Endometrium (tissue), 2 donors: ENCODE data around the gene GPC5.

ENCODE experiments used
- FAIRE-seq: peaks from 2 replicates; lab custom pipeline; 2012; peaks lifted over from hg19 to GRCh38; lab: Jason Lieb, UNC
- donor health status: control.
- donor health status: control.

The GPC5 gene

DNA sequence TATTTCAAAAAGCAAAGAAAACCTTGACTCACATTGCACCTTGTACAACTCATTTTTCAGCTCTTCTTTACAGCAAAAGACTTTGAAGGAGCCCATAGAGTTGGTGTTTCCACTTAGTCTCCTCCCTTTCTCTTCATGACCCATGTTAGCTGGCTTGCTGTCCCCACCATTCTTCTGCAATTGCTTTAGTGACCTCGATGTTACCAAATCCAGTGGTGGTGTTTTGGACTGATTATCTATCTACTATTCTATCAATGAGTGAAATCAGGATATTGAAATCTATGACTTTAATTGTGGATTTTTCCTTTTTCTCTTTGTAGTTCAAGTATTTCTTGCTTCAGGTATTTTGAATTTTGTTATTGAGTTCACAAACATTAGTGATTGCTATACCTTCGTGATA lies 197.3 kb downstream of the GPC5 start:
- no peak for FAIRE-seq

DNA sequence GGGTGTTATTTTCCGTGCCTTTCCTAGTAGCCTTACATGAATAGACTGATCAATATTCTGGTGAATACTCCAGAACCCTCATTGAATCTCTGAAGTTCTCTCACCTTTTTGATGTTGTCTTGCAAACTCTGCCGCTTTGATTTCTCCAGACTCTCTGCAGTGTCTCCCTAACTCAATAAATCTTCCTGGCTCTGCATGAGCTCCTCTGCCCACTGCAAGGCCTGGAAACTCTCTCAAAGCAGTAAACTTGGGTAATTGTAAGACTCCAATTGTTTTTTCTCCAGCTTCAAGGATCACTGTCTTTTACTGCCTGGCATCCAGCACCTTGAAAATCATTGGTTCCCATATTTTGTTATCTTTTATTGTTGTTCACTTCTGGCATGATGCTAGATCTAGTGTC lies 198.4 kb downstream of the GPC5 start:
- FAIRE-seq = no peak

DNA sequence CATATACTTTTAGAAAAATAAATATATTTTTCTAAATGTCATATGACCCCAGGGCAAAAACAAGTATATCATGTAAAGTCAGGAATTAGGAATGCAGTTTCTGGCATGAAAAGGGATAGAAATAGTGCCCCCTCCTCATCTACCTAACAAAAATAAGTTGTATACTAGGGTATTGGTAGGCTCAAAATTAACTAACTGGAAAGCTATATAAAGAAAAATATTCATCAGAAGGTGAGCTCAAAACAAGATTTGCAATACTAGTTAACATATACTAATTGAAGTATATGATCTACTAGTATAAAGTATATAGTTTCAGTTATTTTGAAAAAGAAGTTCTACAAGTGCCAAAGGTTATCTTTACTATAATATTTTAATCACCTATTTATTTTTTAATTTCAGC lies 200.2 kb downstream of the GPC5 start:
- no peak for FAIRE-seq

DNA sequence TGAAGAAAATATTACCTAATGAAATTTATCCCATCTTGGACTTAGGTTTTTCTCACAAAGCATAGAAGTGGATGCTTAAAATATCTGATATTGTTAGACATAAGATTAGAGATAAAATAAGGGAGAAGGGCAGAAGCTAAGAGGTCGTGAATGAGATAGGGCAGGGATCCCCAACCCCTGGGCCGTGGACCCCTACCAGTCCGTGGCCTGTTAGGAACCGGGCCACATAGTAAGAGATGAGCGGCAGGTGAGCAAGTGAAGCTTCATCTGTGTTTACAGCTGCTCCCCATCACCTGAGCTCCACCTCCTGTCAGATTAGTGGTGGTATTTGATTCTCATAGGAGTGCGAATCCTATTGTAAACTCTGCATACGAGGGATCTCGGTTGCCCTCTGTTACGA lies 202.9 kb downstream of the GPC5 start:
- no peak for FAIRE-seq

DNA sequence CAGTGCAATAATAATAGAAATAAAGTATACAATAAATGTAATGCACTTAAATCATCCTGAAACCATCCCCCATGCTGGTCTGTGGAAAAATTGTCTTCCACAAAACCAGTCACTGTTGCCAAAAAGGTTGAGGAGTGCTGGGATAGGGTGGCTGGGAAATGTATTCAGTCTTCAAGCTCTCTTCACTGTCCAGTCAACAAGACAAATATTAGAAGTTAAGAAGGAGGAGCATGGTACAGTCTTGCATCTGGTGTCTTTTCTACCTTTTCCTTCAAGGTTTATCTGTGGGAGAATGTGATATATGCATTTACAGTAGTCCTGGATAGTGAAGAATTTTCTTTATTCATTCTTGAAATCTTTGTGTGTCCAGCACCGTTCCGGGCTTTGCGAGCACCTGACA lies 203.4 kb downstream of the GPC5 start:
- no peak for FAIRE-seq

DNA sequence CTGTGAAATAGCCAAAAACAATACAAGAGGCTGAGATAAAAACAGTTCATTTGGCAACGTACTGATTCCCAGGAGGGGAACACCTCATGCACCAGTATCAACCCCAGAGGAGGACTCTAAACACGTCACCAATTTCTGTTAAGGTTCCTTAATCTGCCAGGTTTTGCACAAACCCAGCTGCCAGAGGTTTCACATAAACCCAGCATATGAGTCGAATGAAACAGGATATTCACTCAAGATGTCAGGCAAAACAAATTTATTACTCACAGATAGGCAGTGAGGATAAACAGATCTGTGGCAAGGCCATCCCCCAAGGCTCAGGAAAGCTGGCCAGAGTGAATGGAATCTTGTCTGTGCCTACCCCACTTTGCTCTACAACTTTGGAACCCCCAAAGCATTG lies 210.9 kb downstream of the GPC5 start:
- FAIRE-seq = no peak

DNA sequence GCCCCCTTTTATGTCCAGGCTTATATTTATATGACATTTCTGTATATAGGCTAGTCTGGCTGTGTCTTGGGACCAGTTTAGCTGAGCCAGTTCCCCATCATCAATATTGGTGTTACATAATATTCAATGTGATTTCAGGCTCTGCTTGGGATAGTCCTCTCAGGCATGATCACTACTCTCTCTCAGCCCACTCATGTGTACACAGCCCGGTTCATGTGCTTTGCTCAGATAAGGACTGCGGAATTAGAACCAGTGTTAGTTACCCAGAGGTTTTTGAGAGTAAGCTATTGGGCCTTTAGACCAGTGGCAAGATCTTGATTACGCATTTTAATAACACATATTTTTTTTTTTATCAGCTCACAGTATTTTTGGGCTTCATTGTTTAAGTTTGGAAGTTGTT lies 219.9 kb downstream of the GPC5 start:
- FAIRE-seq = no peak

DNA sequence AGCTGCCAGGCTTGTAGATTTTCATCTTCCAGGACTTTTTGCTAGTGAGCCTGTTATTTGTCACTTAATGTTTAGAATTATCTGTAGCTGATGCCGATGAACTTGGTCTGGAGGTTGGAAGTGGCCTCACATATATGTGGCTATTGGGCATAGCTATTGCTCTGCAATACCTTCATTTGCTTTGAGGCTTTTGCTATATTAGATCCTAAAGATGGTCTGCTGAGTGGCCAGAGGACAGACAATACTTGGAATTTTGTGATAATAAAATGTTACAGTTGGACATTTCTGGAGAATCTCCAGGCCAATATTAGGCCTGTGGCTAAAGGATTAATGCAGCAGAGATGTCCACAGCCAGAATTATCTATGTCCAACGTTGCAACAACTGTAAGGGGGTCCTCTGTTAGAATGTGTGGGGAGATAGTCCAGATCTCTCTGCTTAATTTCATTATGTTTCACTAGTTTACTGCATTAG lies 222.3 kb downstream of the GPC5 start:
- FAIRE-seq = no peak

DNA sequence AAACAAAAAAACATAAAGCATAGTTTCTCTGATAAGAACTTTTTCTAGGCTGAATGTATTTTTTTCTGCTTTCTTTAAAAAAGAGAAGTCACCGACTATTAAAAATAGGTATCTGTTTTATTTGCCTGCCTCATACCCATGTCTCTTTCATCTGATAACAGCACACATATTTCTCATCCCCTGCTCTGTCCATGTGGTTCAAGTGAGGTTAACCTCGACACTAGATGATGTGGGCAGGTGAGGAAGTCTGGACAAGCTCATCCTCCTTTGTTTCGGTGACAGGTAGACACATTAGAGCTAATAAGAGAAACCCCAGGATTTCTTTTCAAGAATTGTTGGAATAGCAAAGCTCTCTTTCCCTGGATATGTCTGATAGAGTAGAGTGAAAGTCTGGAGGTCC lies 222.7 kb downstream of the GPC5 start:
- FAIRE-seq = no peak

DNA sequence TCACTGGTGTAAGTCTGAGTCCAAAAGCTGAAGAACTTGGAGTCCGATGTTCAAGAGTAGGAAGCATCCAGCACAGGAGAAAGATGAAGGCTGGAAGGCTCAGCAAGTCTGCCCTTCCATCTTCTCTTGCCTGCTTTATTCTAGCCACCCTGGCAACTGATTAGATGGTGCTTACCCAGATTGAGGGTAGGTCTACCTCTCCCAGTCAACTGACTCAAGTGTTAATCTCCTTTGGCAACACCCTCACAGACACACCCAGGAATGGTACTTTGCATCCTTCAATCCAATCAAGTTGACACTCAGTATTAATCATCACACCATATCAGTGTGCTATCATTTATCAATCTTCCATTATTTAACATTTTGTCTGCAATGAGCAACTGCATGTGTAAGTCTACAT lies 223.5 kb downstream of the GPC5 start:
- no peak for FAIRE-seq

DNA sequence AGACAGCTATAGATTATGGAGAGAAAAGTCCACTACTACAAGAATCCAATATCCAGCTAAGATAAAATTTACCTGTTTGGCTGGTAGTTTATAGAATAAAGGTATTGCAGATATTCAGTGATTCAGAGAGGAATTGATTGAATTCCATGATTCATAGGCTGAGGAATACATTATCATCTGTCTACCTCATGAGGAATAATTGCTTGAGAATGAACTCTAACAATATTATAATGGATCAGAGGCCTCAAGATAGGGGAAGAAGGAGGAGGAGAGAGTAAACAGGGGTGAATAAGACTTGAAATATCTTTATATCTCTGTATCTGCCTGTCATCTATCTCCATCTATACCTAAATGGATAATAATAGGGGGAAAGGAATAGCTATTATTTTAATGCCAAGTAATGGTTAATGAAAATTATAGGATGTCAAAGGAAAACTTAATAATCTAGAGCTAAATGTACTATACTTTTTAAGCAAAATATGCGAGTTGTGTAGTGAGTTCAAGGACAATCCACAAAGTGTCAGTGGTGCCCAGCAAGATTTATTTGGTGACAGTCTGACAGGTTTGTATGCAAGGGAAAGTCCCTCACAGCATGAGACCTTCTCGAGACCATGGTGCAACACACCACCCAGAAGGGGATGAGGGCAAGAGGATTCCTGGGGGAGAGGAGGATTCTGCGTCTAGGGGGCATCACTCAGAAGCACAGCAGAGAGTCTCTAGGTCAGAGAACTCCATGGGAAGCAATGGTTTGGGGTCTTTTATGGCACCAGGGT lies 224.5 kb downstream of the GPC5 start:
- no peak for FAIRE-seq

DNA sequence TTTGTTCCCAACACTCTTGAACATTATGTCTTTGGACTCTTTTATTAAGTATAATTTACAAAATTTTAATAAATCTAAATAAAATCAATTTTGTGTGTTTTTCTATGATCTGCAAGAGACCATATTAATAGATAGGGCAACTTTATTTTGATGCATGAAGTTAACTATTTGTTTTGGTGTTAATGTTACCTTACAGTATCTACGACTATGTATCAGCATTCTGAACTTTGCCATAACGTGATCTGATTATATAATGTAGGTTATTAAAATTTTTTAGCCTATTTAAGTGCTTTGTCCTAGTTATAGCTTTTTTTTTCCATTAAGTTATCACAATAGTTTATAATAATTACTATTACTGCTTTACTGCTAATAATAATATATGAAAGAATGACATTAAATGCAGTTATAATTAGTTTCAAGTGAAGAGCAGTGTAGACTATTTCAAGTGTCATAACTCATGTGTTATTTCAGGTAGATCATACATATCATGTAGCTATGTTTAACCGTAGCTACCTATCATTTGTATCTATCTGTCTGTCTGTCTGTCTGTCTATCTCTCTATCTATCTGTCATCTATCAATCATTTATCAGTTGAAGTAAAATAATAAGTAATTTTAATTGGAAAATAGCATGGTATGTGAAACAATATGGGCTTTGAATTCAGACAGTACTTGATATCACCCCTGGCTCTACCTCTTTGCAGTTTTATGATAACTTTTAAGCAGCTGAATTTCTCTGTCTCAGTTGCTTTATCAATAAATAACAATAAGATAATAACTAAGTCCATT lies 229.7 kb downstream of the GPC5 start:
- FAIRE-seq = no peak

DNA sequence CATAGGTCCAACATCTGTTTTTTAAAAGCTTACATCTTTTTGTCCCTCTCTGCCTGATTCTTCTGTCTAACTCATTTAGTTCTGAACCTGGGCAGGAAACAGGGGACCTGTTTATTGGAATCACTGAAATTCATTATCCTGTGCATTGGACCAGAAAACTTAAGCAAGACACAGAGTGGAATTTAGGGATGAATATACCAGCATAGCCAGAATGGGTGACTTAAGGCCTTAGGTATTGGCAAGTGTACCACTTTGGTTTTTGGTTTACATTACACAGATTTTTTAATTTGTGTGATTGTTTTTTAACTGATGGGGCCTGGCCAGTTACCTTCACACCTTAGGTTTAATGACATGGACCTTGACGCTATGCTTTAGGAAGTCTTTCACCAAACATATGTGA lies 232.5 kb downstream of the GPC5 start:
- no peak for FAIRE-seq

DNA sequence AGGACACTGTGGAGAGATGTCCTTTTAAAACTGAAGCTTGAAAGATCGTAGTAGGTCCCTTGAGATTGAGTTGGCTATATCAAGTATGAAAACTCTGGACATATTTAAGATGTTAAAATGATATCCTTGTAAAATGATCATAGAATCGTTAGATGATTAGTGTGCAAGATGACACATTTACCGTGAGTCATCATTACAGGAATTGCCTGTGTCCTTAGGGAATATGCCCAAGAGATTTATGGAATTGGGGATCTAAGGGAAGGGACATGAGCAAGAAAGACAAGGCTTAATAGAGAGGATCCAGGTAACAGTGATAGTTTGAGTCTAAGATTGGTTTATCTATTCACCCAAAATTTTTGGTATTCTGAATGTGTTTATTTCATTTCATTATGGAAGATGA lies 233.7 kb downstream of the GPC5 start:
- FAIRE-seq = no peak

DNA sequence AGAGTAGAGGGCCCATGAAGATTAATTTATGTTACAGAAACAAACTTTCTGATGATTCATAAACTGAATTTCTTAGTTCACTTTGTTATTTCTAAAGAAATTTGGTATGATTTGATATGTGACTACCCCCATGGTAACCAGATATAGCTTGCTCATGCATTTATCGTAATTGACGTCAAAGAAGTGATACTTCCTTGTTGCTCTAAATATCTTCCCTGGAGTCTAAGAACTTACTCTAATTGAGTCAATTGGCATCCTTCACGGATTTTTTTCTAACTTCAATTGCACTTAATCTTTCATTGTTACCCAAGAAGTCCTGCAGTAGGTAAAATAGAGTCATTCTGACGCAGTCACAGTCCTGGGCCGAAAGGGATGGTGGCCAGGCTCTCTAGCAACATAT lies 240.9 kb downstream of the GPC5 start:
- no peak for FAIRE-seq

DNA sequence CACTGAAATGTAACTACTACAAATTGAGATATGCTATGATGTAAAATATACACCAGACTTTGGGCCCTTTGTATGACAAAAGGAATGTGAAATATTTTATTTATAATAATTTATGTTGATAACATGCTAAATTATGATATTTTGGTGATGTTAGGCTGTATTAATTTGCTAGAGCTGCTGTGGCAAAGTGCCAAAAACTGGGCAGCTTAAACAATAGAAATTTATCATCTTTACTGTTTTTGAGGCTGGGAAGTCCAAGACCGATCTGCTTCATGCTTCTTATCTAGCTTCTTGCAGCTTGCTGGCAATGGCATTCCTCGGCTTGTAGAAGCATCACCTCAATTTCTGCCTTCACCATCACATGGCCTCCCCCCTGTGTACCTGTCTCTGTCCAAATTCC lies 245.0 kb downstream of the GPC5 start:
- FAIRE-seq = no peak

DNA sequence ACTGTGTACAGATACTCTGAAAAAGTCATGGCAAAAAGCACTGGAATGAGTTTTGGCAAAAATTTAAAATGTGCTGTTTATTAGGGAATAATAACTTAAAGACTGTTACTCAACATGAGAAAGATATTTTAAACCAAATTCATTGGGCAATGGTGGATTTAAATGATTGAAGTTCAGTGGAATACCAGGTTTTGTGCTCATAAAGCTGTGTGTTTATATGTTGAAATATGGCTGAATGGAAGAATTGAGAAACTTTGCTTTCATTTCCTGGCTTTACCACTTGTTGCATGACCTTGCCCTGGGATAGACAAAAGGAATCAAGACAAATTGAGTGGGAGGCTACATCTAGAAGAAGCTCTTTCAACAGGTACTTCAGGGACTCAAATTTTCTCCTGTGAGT lies 246.4 kb downstream of the GPC5 start:
- no peak for FAIRE-seq

DNA sequence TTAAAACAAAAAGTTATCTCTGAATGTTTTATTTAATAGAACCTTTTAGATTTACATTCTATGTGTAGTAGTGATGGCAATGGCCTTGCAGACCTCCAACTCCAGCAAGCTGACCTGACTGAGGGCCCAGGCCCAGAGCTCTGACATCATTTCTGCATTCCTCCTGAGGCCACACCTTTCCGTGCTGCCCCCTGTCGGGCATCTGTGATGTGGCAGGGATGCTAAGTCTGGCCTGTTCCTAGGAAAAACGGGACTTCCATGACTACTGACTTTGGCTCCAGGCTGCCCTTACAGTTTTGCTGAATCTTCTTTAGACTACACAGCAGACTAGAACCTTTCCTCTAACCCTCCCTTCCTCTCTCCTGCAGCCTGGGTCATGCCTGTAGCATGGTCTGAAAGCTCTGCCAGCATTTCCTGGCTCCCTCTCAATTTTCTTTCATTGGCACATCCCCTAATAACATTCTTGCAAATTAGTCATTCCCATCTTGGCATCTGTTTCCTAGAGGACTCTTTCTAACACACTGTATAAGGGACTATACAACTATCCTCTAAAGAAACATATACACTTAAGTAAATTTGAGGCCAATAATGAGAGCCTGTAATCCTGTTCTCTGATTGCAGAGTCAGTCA lies 249.1 kb downstream of the GPC5 start:
- no peak for FAIRE-seq

DNA sequence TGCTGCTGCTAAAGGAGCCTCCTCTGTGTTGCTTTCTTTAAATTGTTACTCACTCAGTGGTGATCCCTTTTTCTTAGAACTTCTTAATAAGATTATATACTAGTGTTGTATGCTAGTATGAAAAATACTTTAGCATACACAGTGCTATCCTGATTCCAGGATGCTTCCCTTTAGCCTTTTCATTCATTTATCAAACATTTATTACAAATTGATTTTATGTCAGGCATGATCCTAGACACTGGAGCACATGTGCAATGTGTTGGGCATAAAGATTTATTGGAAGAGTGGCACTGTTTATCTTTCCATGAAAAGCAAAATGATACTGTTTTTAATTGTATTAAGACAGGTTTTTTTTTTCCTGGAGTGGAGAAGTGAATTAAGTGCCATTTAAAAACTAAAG lies 249.6 kb downstream of the GPC5 start:
- FAIRE-seq = no peak

DNA sequence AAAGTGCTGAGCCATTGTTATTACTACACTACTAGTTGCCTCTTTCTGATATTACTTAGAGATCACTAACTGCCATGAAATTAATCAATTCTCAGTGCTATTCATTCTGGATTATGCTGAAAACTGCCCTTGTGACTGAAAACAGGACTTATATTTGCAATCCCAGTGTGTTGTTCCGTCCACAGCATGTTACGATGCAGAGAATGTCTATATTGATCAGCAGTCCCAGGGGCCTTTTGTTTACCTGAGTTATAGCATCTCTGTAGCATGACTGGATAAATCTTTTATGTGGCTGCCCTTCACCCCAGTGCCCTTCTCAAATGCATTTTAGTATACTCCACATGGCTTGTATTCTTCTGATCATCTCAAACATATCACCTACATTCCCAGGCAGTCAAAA lies 251.0 kb downstream of the GPC5 start:
- no peak for FAIRE-seq

DNA sequence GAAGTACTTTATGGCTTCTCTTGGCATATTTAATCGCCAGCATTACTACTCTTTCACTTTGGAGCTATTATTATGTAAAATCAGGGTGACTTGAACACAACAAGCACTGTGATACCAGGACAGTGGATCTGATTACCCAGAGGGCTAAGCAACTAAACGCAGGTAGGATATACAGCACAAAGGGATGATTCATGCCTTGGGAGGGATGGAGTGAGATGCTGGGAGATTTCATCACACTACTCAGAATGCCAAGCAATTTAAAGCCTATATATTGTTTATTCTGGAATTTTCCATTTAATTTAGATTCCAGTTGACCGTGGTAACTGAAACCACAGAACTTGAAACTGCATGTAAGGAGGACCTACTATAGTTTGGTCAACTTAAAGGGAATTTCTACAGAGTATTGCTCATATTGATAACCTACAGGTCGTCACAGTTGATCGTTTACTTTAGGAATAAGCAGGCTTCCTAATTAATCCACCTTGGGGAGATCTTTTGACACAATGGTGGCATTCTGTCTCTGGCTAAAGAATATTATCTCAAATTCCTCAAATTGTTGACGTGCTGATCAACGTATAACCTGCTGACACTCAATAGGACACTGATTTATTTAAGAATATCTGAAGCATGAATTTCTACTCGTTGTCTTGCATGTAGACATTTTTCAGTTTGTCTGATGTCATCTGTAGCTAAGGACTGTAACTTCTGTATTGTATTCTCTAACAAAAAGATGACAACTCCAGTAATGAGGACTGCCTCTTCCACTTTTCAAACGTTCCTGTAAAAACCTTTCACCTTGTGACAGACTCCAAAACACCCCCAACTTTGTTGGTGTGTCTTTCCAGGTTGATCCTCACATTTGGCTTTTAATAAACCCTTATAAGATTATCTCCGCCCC lies 254.2 kb downstream of the GPC5 start:
- no peak for FAIRE-seq

DNA sequence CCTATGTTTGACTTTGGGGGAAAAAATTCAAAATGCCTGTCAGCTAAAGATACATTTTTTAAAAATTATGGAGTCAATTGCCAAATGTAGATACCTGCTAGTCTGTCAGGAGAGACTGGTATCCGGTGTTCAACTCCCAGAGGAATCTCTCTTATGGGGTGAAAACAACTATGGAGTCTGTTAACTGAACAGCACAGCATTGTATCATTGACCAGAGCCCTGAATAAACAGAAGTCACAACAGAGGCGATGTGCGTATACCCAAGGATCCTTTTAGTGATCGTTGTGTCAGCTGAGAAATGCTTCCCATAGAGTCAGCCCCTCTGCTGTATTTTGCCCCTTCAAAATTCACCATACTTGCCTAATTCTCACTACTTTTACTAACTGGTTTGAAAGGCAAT lies 257.3 kb downstream of the GPC5 start:
- no peak for FAIRE-seq
